ENCODE data around the gene ING2.

The ING2 gene

GRCh38 chr4:183503497-183504063, 1.3 kb upstream of the ING2 start:
- DNase-seq = no peak

DNA sequence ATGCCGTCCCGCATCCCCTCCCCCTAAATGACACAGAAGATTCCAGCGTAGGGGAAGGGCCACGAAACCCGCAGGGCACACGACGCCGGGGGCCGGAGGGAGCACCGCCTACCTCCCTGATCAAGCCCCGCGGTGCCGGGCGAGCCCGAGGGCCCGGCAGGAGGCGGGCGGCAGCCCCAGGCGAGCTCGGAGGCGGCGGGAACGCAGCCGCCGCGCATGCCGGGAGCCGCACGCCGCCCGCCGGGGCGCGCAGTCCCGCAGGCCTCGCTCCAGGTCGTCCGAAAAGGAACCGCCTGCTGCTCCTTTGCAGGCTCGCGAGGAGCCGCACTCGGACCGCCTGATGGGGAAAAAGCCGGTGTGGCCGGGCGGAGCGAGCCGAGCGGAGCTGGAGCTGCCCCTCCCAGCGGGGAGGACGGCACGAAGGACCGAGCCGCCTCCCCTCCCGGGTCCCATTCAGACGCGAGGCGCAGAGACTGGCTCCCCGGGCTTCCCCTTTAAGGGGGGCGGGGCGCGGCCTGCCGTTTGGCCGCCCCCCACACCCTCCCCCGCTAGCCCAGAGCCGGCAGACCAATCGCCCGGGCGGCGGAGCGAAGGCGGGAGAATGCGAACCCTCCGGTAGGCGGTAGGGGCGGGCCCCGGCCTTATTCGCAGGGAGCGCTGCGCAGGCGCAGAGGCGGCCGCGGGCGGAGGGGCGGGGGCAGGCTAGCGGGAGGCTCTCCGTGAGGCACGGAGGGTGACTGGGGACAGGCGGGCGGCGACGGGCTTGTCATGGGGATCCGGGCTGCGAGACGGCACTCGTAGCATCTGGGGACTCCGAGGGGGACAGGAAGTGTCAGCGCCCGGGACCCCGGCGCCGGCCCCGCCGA, 561 bp upstream of the ING2 start:
- peak; percentile 98 for DNase-seq

GRCh38 chr4:183505611-183506388, 942 bp downstream of the ING2 start:
- peak; percentile 93 for DNase-seq

DNA sequence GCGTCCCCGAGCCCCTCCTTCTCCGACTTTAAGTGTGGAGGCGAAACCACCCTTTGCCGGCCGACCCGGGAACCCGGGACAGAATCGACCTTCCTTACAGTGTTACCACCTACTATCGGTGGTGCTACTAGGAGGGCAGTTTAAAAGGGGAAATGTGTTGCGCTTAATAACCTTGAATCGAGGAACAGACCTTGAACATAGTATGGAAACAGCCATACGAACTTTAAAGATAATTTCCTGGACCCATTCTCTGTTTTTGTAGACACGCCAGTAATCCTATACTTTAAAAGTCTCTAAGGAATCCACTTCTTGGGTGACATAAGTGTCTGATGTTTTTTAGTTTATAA, 1.5 kb downstream of the ING2 start:
- no peak for DNase-seq

- no peak for DNase-seq
These were observed 3.3 kb downstream of the ING2 start for GRCh38 chr4:183507925-183508696.

DNA sequence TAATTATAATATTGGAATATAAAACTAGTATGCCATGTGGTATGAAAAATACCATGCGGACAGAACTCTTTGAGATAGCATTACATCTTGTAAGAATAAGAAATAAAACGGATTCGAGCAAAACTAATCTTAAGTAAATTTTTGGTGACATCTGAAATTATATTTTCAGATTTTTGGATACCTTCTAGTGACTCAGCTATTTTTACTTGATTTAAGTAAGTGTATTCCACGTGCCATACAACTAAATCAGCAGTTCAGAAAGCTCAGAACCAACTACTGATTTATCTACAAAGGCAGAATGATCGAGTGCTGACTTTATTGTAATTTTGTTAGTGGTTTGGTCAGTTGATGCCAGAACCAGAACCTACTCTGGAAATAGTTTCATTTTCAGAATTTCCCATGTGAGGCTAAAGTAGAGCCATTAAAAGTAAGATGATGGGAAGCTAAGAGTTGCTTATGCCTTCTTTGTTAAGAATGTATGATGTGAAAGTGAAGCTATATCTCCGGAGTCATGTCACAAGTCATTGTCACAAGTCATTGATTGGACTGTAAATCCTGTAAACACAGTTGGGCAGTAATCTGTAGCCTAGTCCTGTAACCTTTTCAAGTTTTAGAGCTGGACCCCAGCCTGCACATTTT, 4.0 kb downstream of the ING2 start:
- no peak for DNase-seq

DNA sequence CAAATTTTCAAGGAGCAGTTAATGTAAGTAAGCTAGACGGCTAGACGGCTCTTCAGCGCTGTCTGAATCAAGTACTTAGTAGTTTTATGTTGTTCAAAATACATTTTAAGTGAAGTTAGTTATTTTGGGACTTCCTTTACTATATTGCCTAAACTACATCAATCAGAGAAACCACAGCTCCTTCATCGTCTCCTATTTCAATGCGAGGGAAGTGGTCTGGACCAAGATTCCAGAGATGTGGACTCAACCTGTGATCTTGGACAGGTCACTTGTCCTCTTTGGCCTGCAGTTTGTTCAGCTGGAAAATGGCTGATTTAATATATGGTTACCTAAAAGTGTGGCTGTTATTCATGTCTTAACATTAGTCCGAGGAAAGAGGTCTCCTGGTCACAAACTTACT, 10.6 kb downstream of the ING2 start:
- no peak for DNase-seq

- DNase-seq = no peak
These were observed 12.3 kb downstream of the ING2 start for GRCh38 chr4:183517194-183517593.

DNA sequence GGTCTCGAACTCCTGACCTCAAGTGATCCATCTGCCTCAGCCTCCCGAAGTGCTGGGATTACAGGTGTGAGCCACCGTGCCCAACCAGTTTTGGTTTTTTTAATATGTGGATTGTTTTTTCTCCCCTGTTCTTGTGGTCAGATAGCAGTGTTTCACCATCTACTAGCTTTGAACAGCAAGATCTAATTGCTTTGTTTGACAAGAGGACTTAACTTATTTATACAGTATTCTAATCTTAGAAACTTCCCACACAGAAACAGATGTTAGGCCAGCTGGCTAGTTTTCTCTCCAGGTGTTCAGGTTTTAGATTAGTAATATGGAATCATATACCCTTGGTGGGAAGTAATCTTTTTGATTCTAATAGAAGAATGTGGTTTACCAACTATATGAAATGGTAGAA, 12.9 kb downstream of the ING2 start:
- DNase-seq = no peak

- no peak for DNase-seq
These were observed 18.0 kb downstream of the ING2 start for GRCh38 chr4:183522821-183523220.

GRCh38 chr4:183527326-183527725, 22.5 kb downstream of the ING2 start:
- no peak for DNase-seq

DNA sequence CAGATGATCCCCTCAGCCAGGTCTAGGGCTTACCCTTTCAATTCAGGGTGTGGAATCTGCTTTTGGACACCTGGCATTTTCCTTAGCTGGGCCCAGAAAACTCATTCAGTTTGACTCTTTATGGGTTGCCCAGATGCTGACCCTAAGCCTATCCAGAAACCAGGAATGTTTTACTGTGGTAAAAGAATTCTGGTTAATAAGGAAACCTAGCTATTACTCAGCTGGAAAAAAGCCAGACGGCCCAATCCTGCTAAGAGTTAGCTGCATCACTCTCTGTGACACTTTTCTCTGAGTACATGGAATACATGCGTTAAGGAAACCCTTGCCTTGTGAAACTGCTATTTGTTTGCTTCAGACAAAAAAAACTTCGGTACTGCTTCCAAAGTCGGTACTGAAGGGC, 28.0 kb downstream of the ING2 start:
- DNase-seq = no peak

DNA sequence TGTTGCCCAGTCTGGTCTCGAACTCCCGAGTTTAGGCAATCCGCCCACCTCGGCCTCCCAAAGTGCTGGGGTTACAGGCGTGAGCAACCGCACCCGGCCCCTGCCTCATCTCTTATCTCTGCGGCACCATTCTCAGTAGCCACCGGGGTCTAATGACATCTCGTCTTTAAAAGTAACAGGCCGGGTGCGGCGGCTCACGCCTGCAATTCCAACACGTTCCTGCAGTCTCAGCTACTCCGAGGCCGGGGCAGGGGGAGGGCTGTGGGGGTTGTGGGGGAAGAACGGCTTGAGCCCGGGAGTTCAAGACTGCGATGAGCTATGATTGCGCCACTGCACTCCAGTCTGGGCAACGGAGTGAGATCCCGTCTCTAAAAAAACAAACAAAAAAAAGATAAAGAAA, 28.8 kb downstream of the ING2 start:
- no peak for DNase-seq

DNA sequence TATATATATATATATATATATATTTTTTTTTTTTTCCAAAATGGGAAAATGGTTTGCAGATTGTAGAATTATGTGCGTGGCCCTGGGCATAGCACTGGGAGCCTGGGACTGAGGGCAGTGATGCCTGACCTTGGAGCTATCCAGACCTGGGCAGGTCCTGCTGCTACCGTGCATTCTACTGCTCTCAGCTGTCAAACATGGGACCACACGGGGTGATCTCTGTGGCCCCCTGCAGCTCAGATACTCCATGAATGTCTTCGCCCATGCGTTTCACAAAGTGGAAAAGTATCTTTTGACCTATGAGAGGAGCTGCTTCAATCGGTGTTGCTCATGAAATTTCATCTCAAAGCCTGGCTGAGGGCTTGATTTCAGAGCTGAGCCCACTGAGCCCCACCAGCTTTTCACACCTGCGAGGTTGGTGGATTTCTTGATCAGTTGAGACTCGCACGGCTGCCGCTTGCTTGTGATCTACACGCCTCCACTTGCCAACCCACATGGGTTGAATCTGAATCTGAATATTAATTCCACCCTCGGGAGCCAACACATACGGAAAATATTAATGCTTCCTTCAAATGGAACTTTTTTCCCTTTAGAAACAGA, 35.7 kb downstream of the ING2 start:
- DNase-seq = no peak

- DNase-seq = no peak
These were observed 36.3 kb downstream of the ING2 start for GRCh38 chr4:183541010-183541751.

GRCh38 chr4:183541752-183542040, 36.8 kb downstream of the ING2 start:
- DNase-seq = no peak

GRCh38 chr4:183543435-183543834, 38.6 kb downstream of the ING2 start:
- no peak for DNase-seq

DNA sequence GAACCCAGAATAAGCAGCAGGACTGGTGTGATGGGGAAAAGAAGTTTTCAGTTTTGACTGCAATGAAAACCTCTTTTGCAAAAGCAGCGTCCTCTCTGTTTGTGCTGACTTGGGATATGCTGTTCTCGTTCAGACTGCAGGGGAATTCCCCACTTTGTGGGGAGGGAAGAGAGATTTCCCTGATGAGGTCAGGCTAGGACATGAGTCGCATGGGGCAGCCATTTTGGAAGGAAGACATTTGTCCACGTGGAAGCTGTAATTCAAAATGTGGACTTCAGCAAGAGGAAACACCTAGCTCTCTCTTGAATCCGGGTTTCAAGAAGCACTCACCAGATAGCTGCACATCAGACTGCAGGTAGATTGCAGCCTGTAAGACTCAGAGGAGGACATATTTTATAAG, 39.3 kb downstream of the ING2 start:
- no peak for DNase-seq

GRCh38 chr4:183546376-183546775, 41.5 kb downstream of the ING2 start:
- no peak for DNase-seq

- no peak for DNase-seq
These were observed 43.4 kb downstream of the ING2 start for GRCh38 chr4:183548306-183548705.

- no peak for DNase-seq
These were observed 45.7 kb downstream of the ING2 start for GRCh38 chr4:183550345-183551093.

Measured in midbrain (tissue), 1 donor.